ENCODE data around the gene PLVAP.

The PLVAP gene

DNA sequence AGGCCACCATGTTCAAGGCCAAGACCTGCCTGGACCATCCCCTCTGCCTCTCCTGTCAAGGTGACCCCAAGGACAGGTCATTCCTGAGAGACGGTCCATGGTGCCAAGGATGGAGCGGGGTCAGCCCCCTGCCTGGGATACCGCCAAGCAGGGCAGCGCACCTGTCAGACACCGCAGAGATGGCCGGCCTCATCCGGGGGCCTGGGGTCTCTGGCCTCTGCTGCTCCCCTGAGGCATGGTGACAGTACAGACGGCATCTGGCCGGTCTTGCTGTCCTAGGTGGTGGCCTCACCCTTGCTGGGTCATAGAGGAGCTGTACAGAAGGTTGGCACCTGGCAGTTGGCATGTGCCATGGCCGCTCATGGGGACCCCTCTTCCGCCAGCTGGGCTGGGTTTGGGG is 56.7 kb downstream of the PLVAP start:
- no peak for DNase-seq

DNA sequence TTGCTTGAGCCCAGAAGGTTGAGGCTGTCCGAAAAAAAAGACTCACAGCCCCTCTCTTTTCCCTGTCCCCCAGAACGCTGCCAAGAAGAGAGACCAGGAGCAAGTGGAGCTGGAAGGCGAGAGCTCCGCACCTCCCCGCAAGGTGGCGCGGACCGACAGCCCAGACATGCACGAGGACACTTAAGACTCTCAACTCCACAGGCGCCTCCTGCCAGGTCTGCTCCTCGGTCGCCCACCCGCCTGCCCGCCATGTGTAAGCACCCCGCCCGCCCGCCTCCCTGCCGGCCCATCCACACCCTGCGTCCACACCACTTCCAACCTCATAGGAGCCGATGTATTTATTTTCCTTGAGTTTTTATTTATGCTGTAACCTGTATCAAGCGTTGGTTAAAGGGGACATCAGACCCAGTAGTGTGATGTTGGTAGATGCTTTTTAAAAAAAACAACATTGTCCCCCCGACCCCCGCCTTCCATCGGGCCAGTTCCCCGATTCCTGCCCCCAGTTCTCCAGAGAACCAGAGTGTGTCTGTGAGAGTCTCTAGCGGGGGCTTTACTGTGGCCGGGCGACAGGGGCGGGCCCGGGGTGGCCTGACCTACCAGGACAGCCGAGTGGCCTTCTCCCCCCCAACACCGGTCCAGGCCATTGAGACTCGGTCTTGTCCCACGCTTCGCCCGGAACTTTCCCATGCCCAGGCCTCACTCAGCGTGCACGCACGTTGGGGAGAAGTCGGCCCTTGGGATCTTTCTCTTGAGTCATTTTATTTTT is 57.5 kb downstream of the PLVAP start:
- no peak for DNase-seq

DNA sequence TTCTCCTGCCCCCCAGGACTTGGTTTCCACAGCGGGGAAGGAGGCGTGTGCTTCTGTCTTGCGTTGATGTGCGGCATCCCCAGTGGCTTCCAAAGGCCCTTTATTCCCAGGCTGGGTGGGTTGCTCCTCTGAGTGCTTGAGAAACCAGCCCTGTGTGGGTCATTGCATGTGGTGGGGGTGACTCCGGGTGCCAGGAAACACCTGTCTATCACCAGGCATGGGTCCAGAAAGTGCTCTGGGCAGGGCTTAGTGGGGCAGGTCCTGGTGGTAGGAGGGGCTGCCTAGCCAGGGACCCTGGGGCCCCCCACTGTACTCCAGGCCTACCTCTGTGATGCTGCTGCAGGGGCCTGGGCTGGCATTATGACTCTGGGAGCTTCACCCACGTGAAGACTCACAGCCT is 58.2 kb downstream of the PLVAP start:
- DNase-seq, result no peak

DNA sequence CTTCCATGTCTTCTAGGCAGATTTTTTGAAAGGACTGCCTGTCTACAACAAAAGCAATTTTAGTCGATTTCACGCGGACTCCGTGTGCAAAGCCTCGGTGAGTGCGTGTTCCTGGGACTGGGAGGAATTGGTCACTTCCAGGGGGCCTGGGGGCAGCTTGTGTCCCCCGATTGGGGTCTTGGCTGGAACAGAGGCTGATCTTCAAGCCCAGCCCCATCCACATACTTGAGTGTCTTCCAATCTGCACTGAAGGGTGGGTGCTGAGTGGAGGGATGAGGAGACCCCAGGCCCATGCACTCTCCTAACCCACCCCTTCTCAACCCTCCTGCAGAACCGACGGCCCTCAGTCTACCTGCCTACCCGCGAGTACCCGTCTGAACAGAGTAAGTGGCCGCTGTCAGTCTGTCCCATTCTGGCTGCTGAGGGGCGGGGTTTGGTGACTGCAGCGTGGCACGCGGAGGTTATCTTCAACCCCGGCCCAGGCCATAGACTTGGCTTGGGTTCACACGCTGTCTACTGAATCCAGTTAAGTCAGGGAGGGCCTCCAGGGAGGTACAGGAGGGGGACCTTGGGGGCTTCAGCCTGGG is 63.0 kb downstream of the PLVAP start:
- DNase-seq, result no peak

DNA sequence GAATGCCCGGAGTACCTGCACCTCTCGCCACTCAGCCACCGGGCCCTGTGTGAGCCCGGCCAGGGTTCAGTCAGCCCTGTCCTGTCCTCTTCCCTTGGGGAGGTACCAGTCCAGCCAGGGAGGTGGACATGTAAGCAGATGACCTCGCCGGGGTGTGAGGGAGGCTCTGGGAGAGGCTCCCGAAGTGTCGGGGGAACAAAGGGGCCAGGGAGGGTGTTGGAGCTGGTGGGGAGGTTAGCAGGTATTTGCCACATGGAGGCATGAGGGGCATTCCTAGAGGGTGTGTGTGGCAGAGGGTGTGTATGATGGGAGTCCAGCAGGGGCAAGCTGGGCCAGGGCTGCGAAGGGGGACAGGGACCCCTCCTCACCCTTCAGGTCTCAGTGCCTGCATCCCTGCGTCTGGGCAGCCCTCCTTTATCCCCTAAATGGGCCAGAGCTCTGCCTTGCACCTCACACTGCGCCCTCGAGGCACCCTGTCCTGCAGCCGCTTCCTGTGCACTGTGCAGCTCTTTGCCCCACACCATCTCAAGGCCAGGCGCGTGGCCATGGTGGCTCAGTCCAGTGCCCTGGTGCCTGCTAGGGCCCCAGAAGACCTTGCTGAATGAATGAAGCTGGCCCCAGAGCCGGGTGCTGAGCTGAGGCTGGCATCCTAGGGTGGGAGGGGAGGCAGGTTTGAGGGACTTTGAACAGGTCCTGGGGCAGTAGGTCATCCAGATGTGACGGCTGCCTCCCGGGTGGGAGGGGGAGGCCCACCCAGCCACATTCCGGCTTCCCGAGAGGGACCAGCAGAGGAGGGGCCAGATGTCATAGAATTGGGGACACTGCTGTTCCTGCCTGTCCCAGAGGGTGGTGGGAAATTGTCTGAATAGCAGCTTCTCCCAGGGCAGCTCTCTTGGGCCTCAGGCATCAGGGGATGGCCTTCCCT is 64.7 kb downstream of the PLVAP start:
- DNase-seq, result no peak

DNA sequence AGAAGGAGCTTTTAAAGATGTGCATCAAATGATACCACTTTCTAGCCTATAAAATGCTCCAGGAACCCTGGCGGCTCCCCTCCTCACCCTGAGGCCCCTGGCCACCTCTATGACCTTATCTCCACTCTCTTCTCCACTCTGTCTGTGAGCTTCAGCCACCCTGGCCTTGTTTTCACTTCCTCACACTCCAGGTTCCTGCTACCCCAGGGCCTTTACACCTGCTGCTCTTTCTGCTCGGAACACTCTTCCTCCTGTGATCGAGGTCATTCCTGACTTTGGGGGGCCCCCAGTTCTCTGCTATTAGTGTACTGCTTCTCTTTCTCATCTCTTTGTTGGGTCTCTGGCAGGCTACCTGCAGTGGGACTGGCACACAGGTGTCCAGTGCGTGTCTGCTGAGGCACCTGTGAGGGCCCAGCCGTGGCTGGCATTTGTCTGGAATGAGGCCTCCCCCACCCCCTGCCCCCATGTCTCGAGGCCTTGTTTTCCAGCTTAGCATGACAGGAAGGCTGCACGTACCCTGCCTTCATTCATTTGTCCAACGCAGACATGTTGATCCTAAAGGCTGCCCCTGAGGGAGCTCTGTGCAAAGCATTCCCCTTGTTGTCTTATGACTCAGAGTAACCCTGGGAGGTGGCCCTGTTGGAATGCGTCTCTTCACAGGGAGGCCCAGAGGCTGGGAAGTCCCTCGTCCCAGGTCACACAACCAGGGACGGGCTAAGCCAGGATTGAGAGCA is 65.5 kb downstream of the PLVAP start:
- no peak for DNase-seq

DNA sequence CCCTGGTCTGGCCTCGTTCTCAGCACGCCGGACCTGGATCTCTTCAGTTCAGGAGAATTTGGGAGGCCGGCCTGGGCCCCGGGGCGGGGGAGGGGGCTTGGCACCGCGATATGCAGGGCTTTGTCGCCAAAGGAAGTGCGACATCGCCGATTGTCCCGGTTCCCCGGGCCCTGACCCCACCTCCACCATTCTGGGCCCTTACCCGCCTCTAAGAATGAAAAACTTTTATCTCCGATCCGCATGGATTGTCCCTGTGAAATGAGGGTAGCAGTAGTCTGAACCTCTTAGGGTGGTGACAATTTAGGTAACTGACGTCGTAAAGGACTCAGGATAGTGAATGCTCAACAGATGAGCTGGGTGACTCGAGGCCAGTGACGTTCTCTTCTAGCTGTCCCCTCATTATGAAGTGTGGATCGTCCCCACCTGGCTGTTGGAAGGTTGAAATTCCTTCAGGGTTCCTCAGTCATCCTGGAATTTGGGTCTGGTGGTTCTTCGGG is 67.1 kb downstream of the PLVAP start:
- no peak for DNase-seq

DNA sequence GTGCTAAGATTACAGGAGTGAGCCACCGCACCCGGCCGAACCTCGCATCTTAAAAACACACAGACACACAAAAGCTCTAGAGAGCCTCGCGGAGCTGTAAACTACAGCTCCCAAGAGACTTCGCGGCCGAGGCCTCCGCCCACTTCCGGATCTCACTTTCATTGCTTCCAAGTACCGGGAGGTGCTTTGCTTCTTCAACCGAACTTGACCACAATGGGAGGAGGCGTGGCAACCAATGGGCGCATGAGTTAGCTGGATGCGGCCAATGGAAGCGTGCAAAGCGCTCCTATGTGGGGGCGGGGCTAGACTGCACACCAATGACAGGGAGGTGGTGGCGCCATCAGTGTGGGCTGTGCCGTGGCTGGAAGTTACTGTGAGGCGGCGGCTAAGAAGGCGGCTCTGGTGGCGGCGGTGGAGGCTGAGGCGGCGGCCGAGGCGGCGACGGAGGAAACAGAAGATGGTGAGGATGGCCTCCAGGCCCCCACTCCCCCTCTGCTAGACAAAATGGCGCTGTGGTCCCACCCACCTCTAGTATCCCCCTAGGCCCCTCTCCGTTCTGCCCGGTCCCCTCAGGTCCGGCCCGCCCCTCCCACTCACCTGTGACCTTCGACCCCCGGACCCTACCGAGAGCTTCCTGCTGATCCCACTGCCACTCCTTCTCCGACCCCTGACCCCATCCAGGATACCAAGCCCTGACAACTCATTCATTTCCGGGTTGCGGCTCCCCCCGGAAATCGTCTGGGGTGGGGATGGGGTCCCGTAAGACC is 67.8 kb downstream of the PLVAP start, which contains the start of gene DDA1:
Gene DDA1 (plus strand): TSS at position 366 of the 767 bp plus-strand sequence. CDS start 92 bp downstream, at position 458.
- peak; percentile 100 for DNase-seq

DNA sequence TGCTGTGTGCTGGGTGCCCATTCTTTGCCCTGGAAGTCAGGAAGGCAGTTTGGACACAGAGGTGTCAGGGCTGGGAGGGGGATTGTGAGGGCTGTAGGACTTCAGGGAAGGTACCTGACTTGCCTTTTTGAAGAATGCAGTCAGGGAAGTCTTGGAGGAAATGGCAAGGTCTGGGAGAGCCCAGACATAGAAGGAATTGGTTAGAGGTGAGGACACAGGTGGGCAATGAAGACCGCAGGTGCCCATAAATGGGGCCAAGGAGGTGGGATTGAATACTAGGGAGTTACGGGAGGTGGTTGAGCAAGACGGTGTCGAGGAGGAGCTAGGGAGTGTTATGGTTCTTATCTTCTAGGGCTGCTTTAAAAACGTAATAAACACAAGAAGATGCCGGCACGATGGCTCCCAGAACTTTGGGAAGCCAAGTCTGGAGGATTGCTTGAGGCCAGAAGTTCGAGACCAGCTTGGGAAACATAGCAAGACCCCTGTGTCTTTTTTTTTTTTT is 69.2 kb downstream of the PLVAP start:
- no peak for DNase-seq

DNA sequence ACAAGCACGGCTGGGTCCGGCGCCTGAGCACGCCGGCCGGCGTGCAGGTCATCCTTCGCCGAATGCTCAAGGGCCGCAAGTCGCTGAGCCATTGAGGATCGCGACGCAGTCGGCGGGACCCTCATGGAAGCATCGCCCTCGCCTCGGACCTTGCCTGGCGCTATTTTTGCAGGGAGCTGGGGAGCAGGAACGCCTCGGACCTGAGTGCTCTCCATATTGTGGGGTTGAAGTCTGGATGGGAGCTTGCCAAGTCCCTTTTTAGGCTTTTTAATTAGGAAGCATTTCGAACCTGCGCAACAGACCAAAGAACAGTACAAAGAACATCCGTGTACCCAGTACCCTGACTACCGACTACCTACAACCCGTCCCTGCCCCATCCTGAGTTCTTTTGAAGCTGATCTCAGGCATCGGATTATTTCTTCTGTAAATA is 70.8 kb downstream of the PLVAP start:
- no peak for DNase-seq

DNA sequence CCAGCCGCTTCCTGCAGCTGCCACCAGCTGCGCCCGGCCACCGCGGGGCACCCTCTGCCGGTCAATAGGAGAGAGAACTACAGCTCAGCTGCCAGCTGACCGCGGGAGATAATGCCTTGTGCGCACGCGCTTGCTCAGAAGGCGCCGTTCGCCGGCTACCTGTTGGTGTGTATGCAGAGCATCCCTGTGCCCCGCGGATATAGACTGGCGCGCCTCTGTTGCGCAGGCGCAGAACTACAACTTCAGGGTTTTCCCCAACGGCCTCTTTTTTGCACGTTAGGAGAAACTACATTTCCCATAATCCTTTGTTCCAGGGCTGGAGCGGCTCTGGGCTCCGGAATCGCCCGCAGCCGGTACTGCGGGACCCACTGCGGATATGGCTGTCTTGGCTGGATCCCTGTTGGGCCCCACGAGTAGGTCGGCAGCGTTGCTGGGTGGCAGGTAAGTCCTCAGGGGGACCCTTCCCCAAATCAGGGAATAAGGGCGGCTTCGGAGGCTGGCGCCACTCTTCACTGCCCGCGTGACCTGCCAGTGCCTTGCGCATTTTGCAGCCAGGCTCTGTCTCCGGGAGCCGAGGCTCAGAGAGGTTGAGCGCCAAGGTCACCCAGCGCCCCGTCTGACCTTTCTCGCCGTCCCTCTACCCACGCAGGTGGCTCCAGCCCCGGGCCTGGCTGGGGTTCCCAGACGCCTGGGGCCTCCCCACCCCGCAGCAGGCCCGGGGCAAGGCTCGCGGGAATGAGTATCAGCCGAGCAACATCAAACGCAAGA is 71.4 kb downstream of the PLVAP start, which contains the start of gene MRPL34:
Gene MRPL34 (plus strand): TSS at position 356 of the 768 bp plus-strand sequence. CDS start 21 bp downstream, at position 377.
- peak; percentile 99 for DNase-seq

DNA sequence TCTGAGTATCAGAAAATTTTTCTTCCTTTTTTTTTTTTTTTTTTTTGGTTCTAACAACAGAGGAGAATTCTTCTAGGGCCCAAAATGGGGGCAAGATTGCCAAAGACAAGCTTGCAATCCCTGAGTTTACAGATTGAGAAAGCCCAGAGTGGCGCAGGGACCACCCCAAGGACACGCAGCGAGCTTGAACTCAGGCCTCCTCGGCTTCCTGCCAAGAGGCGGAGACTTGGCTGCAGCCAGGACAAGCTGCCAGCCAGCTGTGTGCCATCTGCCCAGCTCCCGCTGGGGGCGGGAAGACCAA is 72.0 kb downstream of the PLVAP start:
- no peak for DNase-seq

DNA sequence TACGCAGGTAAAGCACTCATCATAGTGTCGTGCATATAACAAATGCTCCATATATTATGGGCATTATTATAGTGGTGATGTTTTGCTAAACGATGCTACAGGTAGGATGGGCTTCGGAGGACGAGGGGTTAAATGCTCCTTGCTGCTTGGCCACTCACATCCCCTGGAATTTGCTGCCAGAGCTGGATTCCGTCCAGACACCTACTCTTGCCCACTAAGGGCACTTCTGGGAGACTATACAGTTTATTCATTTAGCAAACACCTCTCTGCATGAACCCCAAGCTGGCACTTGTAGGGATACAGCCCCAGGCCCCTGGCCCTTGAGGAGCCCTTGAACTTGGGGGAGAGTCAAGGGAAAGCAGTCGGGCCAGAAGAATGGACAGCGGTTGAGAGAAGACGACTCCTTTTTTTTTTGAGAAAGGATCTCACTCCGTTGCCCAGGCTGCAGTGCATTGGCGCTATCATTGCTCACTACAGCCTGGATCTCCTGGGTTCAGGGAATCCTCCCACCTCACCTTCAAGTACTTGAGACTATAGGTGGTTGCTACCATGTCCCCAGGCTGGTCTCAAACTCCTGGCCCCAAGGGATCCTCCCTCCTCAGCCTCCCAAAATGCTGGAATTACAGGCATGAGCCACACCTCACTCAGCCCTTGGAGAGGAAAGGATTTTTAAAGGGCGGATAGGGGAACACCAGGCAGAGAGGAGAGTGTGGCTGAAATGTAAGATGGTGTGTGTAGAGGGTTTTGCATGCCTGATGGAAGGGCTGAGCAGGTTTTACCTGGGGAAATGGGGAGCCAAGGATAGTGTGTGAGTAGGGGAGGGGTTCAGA is 72.5 kb downstream of the PLVAP start:
- no peak for DNase-seq

DNA sequence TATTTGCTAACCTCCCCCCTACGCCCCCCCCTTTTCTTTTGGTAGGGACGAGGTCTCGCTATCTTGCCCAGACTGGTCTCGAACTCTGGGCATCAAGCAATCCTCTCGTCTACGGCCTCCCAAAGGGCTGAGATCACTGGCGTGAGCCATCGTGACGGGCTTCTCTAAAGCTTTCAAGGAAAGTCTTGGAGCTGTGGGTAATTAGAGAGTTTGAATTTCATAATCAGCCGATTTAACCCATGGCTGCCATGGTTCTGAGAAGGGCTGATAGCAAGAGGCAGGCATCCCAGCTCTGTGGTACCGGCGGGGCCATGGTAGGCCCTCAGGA is 73.2 kb downstream of the PLVAP start:
- DNase-seq, result no peak

DNA sequence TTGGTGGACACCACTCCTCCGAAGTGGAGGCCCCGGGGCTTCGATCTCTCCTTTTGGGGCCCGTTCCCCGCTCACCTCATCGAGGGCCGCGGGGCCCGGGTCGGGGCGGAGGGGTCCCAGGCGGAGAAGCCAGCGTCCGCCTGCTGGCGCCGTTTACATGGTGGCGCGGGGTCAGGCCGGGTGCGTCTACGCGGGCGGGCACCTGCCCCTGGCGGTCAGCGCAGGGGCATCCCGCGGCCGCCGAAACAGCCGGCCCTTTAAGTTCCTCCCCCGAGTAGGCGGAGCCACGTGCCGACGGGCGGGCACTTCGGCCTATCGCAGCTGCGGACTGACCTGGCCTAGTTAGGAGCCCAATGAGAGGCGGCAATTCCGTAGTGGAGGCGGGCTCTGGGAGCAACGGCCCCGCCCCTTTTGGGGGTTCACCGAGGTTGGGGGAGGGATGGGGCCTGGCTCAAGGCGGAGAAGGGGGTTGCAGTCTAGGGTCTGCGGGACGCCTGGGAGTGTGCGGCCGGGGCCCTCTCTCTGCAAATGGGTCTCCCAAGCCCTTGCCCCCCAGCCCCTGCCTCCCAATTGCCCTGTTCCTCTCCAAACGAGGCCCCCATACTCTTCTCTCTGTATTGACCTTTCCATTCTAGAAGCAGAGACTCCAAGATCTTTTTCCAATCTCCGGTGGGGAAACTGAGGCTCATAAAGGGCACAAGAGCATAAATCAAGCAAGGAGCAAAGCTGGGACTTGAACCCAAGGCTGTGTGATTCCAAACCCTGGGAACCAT is 73.8 kb downstream of the PLVAP start, which contains the start of gene ABHD8:
Gene ABHD8 (minus strand): TSS at position 259 of the 773 bp plus-strand sequence. CDS start 1,809 bp downstream, outside the sequence.
- DNase-seq, result peak; percentile 95

DNA sequence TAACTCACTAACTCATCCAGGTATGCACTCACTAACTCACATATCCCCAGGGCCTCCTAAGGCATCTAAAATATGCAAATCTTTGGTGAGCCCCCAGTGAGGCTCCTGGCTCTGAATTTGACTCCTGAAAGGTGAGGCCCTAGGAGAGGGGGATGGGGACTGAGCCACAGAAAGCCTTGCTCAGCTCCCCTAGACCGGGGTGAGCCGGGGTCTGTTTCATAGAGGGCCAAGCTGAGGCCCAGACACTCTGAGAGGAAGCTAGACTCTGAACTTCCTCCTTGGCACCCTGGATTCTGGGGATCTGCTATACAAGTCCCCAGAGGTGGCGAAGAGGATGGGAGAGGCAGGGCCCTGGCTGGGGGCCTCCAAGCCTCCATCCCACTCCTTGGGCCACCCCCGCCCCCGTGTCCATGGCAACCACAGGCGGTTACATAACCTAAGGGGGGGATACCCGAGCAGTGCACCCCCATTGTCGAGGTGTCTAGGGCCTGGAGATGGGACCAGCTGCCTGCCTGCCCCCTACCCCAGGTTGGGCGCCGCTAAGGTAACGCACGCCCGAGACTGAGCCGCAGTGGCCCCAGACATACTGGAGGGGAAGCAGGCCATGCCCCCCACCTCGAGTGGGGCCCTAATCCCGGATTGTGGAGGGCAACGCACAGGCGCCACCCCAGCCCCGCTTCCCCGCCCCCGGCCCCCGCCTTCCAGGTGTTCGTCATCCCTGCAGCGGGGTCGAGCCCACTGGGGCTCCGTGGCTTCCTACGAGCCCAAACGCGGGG is 74.6 kb downstream of the PLVAP start:
- peak in 1 of 2 donors; percentile 35 for DNase-seq
